Mucosa of rectum (tissue), 2 donors: ENCODE measurements around the gene ATXN1.

ENCODE experiments used
- H3K27ac ChIP-seq, 2 donors: one replicate each; pipeline ENCODE4 v1.7.0; 2013; ENCODE audit warnings: inconsistent platforms in 2 of 2, low read depth in 2 of 2, low read length in 2 of 2
- H3K27me3 ChIP-seq, 2 donors: one replicate each; pipeline ENCODE4 v1.7.0; 2013; ENCODE audit warnings: low read length in 2 of 2; ENCODE audit not compliant: control insufficient read depth in 2 of 2, insufficient read depth in 2 of 2
- H3K36me3 ChIP-seq, 2 donors: one replicate each; pipeline ENCODE4 v1.7.0; 2013; ENCODE audit warnings: low read length in 2 of 2; ENCODE audit not compliant: control insufficient read depth in 2 of 2, insufficient read depth in 2 of 2
- H3K4me1 ChIP-seq, 2 donors: one replicate each; pipeline ENCODE4 v1.7.0; 2013; ENCODE audit warnings: low read length in 2 of 2, mild to moderate bottlenecking in 1 of 2; ENCODE audit not compliant: control insufficient read depth in 2 of 2, insufficient read depth in 2 of 2
- H3K4me3 ChIP-seq, 2 donors: one replicate each; pipeline ENCODE4 v1.7.0; 2013; ENCODE audit warnings: low read length in 2 of 2
- H3K9ac ChIP-seq, 2 donors: one replicate each; pipeline ENCODE4 v1.7.0; 2013; ENCODE audit warnings: low read length in 2 of 2, low read depth in 1 of 2, mild to moderate bottlenecking in 1 of 2
- H3K9me3 ChIP-seq, 2 donors: one replicate each; pipeline ENCODE4 v1.7.0; 2013; ENCODE audit warnings: low read length in 2 of 2; ENCODE audit not compliant: control insufficient read depth in 2 of 2
- donor health status: healthy.
- donor health status: Normal muscosa, but diverticular disease.

The ATXN1 gene

GRCh38 chr6:16336056-16336818 is 425.0 kb downstream of the ATXN1 start:
- Histone ChIP-seq H3K36me3 (no peaks in the 10 kb centered on the region), H3K4me3 (no peak overlapping the region), H3K4me1 (peaks cover 8 to 9% of the 10 kb centered on the region in 2 donors), H3K27me3 (no peaks in the 10 kb centered on the region), H3K9ac (no peak overlapping the region), H3K9me3 (no peaks in the 10 kb centered on the region), H3K27ac (no peak overlapping the region)

DNA sequence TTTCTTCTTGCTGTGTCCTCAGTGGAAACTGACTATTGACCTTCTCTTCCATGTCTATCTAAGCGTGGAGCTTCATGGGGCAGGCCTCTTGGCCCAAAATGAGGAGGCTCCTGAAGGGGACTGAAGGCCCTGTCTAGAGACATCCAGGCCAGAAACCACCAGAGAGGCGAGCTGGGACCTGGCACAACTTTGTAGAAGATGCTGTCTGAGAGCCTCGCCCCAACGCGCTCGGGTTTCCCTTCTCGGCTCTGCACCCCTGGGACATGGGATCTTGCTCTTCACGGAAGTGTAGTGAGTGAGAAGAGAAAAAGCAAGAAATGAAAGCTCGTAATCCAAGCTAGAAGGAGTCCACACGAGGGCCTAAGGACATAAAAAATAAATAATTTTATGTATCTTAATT is 426.1 kb downstream of the ATXN1 start:
- peaks cover 8 to 9% of the 10 kb centered on the region in 2 donors for H3K4me1 ChIP-seq
- H3K27ac ChIP-seq: no peak overlapping the region

DNA sequence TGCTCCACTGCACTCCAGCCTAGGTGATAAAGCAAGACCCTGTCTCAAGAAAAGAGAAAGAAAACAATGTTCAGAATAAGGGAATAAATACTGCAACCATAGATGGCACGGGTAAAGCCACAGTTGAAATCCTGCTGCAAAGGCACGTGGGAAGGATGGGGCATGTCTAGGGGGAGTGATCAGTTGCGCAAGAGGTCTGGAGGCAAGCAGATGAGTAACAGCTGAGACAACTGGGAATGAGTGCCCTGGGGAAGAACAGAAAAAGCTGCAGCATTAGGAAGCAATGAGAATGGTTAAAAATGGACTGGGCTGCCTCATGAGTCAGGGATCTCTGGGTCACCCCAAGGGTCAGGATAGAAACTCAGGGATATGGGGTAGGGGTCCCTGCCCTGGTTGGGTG is 426.6 kb downstream of the ATXN1 start:
- Histone ChIP-seq H3K27me3 (no peaks in the 10 kb centered on the region), H3K4me3 (no peak overlapping the region), H3K27ac (no peak overlapping the region), H3K9ac (no peak overlapping the region), H3K9me3 (no peaks in the 10 kb centered on the region), H3K4me1 (peaks cover 8 to 9% of the 10 kb centered on the region in 2 donors), H3K36me3 (no peaks in the 10 kb centered on the region)

More for the DNA sequence above, 426.1 kb downstream of the ATXN1 start:
- no peaks in the 10 kb centered on the region for H3K36me3 ChIP-seq
- no peak overlapping the region for H3K9ac ChIP-seq
- H3K27me3 ChIP-seq: no peaks in the 10 kb centered on the region
- no peak overlapping the region for H3K4me3 ChIP-seq
- H3K9me3 ChIP-seq: no peaks in the 10 kb centered on the region

DNA sequence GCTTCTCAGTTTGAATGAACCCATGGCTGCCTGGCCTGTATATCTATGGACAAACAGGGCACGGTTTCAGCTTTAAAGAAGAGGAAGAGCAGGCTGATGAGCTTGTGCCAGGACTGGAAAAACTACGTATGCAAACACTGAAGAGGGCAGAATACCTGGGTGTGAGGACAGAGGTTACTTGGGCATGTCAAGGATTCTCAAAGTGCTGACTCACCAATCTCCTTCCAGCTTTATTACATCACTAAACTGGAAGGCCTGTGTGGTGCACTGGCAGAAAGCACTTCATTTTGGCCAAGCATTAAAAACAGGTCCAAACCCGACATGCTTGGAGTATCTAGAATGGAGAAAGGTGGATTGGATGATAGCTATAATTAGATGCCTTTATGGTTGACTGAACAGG is 427.7 kb downstream of the ATXN1 start:
- Histone ChIP-seq H3K9me3 (no peaks in the 10 kb centered on the region), H3K9ac (no peak overlapping the region), H3K36me3 (no peaks in the 10 kb centered on the region), H3K4me1 (peaks cover 3 to 7% of the 10 kb centered on the region in 2 donors), H3K4me3 (no peak overlapping the region), H3K27me3 (no peaks in the 10 kb centered on the region), H3K27ac (no peak overlapping the region)

GRCh38 chr6:16332175-16332542 is 429.1 kb downstream of the ATXN1 start:
- H3K9me3 ChIP-seq: no peaks in the 10 kb centered on the region
- H3K4me3 ChIP-seq: no peak overlapping the region
- peaks cover 3% of the 10 kb centered on the region in 2 donors for H3K4me1 ChIP-seq
- H3K27ac ChIP-seq: no peak overlapping the region
- H3K27me3 ChIP-seq: no peaks in the 10 kb centered on the region
- H3K9ac ChIP-seq: no peak overlapping the region
- H3K36me3 ChIP-seq: peaks cover 0 to 1% of the 10 kb centered on the region in 2 donors

- no peak overlapping the region for H3K4me3 ChIP-seq
- H3K27ac ChIP-seq: no peak overlapping the region
- peaks cover 0 to 7% of the 10 kb centered on the region in 2 donors for H3K36me3 ChIP-seq
- no peaks in the 10 kb centered on the region for H3K27me3 ChIP-seq
- no peak overlapping the region for H3K9ac ChIP-seq
- H3K4me1 ChIP-seq: peaks cover 3% of the 10 kb centered on the region in 2 donors
- no peaks in the 10 kb centered on the region for H3K9me3 ChIP-seq
Measured at GRCh38 chr6:16331384-16332174, 429.7 kb downstream of the ATXN1 start.

GRCh38 chr6:16329233-16329632 is 432.0 kb downstream of the ATXN1 start:
- no peaks in the 10 kb centered on the region for H3K27me3 ChIP-seq
- H3K4me1 ChIP-seq: peaks cover 3% of the 10 kb centered on the region in 2 donors
- no peaks in the 10 kb centered on the region for H3K9me3 ChIP-seq
- H3K4me3 ChIP-seq: no peak overlapping the region
- no peak overlapping the region for H3K9ac ChIP-seq
- H3K36me3 ChIP-seq: peaks cover 4 to 14% of the 10 kb centered on the region in 2 donors
- no peak overlapping the region for H3K27ac ChIP-seq

GRCh38 chr6:16327777-16328325 is 433.4 kb downstream of the ATXN1 start:
- peaks cover 4 to 14% of the 10 kb centered on the region in 2 donors for H3K36me3 ChIP-seq
- H3K27me3 ChIP-seq: no peaks in the 10 kb centered on the region
- peaks cover 3% of the 10 kb centered on the region in 2 donors for H3K4me1 ChIP-seq
- no peak overlapping the region for H3K27ac ChIP-seq
- no peak overlapping the region for H3K4me3 ChIP-seq
- H3K9ac ChIP-seq: no peak overlapping the region
- H3K9me3 ChIP-seq: no peaks in the 10 kb centered on the region

DNA sequence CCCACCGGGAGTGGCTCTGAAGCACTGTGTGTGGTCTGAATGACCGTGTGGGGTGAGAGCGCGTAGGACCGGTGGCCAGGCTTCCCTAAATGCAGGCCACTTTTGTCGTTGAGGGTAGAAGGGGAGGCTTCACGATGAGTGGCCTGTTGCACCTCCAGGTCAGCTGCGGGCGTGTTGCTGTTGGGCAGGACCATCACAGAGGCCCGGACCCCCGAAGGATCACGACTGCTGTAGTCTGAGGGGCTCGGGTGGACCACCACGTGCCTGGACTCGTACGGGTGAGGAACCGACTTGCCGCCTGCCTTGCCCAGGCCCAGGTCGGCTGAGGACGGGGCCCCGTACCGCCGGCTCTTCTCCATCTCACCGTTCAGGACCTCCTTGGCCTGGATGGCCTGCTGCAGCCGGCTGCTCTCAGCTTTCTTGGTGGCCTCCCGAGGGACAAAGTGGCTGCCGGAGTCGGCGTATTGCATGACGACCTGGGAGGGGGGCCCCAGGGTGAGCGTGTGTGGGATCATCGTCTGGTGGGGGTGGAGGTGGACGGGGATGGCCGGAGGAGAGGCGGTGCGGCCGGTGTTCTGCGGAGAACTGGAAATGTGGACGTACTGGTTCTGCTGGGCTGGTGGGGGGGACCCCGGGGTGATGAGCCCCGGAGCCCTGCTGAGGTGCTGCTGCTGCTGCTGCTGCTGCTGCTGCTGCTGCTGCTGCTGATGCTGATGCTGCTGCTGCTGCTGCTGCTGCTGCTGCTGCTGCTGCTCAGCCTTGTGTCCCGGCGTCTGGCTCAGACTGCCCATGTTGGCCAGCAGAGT is 434.1 kb downstream of the ATXN1 start:
- no peaks in the 10 kb centered on the region for H3K27me3 ChIP-seq
- H3K9ac ChIP-seq: no peak overlapping the region
- H3K36me3 ChIP-seq: peaks cover 4 to 14% of the 10 kb centered on the region in 2 donors
- no peaks in the 10 kb centered on the region for H3K9me3 ChIP-seq
- peaks cover 3 to 5% of the 10 kb centered on the region in 2 donors for H3K4me1 ChIP-seq
- no peak overlapping the region for H3K27ac ChIP-seq
- no peak overlapping the region for H3K4me3 ChIP-seq
